Measurements from ENCODE around the gene NUP50. TPM values are rescaled to one million over a fixed set of nuclear protein-coding genes. Genes with fewer than 3 reads are reported as not detected.

NUP50 gene
- total and polyA plus RNA-seq, 2 donors (not counting 1 experiment from before 2014, with no cell fraction given), result 17.4 to 29.2 TPM

- Histone ChIP-seq H2AFZ (ENCODE audit: low read length) (no peak overlapping the region), H3K4me2 (ENCODE audit: extremely low read depth, insufficient read depth, low read length) (no peak overlapping the region), H3K4me1 (ENCODE audit: control insufficient read depth, extremely low read depth, insufficient read depth, low read length) (peaks cover 16% of the 10 kb centered on the region), H3K27me3 (ENCODE audit: control insufficient read depth, insufficient read depth, low read length) (no peaks in the 10 kb centered on the region), H3K79me2 (ENCODE audit: control insufficient read depth, insufficient read depth, low read length) (no peaks in the 10 kb centered on the region), H3K36me3 (ENCODE audit: control insufficient read depth, insufficient read depth, low read length) (peaks cover 6% of the 10 kb centered on the region), H3K9me3 (ENCODE audit: control insufficient read depth, insufficient read depth, low read depth, low read length) (no peaks in the 10 kb centered on the region), H4K20me1 (ENCODE audit: control insufficient read depth, extremely low read depth, insufficient read depth, low read length) (peaks cover 2% of the 10 kb centered on the region), H3K27ac (ENCODE audit: insufficient read depth, low read length) (no peak overlapping the region), H3K9ac (ENCODE audit: insufficient read depth, low read length) (no peak overlapping the region), H3K4me3 (replicated peaks in 1 of 4; ENCODE audit: control extremely low read depth in 1 of 4, insufficient read depth in 1 of 4, low read depth in 3 of 4, low read length in 4 of 4) (no peak overlapping the region)
- no peak for DNase-seq (ENCODE audit: low read depth in 2 of 2)
- TF ChIP-seq EZH2 (IDR thresholded peaks at IDR 0.05; ENCODE audit: low read length, missing control alignments), result no peak
- TF ChIP-seq, protein P1, sequence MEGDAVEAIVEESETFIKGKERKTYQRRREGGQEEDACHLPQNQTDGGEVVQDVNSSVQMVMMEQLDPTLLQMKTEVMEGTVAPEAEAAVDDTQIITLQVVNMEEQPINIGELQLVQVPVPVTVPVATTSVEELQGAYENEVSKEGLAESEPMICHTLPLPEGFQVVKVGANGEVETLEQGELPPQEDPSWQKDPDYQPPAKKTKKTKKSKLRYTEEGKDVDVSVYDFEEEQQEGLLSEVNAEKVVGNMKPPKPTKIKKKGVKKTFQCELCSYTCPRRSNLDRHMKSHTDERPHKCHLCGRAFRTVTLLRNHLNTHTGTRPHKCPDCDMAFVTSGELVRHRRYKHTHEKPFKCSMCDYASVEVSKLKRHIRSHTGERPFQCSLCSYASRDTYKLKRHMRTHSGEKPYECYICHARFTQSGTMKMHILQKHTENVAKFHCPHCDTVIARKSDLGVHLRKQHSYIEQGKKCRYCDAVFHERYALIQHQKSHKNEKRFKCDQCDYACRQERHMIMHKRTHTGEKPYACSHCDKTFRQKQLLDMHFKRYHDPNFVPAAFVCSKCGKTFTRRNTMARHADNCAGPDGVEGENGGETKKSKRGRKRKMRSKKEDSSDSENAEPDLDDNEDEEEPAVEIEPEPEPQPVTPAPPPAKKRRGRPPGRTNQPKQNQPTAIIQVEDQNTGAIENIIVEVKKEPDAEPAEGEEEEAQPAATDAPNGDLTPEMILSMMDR (conservative IDR thresholded peaks at IDR 0.05 in 1 of 2, IDR thresholded peaks at IDR 0.05 in 1 of 2; ENCODE audit: low read depth in 1 of 2, low read length in 2 of 2), result no peak
Measured at GRCh38 chr22:45206233-45206632, 42.5 kb downstream of the NUP50 start.

- no peak overlapping the region for H2AFZ ChIP-seq (ENCODE audit: low read length)
- H3K9me3 ChIP-seq (ENCODE audit: control insufficient read depth, insufficient read depth, low read depth, low read length), result no peaks in the 10 kb centered on the region
- H3K79me2 ChIP-seq (ENCODE audit: control insufficient read depth, insufficient read depth, low read length), result no peaks in the 10 kb centered on the region
- H3K4me1 ChIP-seq (ENCODE audit: control insufficient read depth, extremely low read depth, insufficient read depth, low read length), result peaks cover 15% of the 10 kb centered on the region
- H3K9ac ChIP-seq (ENCODE audit: insufficient read depth, low read length), result no peak overlapping the region
- no peaks in the 10 kb centered on the region for H4K20me1 ChIP-seq (ENCODE audit: control insufficient read depth, extremely low read depth, insufficient read depth, low read length)
- TF ChIP-seq EZH2 (IDR thresholded peaks at IDR 0.05; ENCODE audit: low read length, missing control alignments), result no peak
- TF ChIP-seq, protein P1 (conservative IDR thresholded peaks at IDR 0.05 in 1 of 2, IDR thresholded peaks at IDR 0.05 in 1 of 2; ENCODE audit: low read depth in 1 of 2, low read length in 2 of 2), result no peak
- DNase-seq (ENCODE audit: low read depth in 2 of 2), result no peak
- H3K27ac ChIP-seq (ENCODE audit: insufficient read depth, low read length), result no peak overlapping the region
- H3K27me3 ChIP-seq (ENCODE audit: control insufficient read depth, insufficient read depth, low read length), result no peaks in the 10 kb centered on the region
- peaks cover 6% of the 10 kb centered on the region for H3K36me3 ChIP-seq (ENCODE audit: control insufficient read depth, insufficient read depth, low read length)
- no peak overlapping the region for H3K4me2 ChIP-seq (ENCODE audit: extremely low read depth, insufficient read depth, low read length)
- no peak overlapping the region for H3K4me3 ChIP-seq (replicated peaks in 1 of 4; ENCODE audit: control extremely low read depth in 1 of 4, insufficient read depth in 1 of 4, low read depth in 3 of 4, low read length in 4 of 4)
Measured at GRCh38 chr22:45207533-45207932, 43.8 kb downstream of the NUP50 start.

DNA sequence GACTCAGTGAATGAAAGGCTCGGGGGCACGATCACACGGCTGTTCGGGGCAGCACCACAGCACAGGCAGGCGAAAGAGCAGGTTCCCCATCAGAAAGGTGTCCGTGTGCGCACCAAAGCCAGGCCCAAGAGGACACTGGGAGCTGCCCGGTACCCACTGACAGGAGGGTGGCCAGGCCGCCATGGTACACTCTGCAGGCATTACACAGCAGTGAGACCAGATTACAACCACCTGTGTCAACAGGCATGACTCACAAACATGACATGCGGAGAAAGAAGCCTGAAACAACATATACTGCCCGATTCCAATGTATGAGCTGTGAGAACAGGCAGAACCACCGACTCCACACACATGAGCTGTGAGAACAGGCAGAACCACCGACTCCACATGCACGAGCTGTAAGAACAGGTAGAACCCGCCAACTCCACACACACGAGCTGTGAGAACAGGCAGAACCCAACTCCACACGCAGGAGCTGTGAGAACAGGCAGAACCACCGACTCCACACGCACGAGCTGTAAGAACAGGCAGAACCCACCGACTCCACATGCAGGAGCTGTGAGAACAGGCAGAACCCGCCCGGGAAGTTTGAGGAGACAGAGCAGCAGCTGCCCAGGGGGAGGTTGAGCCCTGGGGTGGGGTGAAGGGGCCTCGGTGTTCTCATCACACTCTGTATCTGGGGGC is 44.4 kb downstream of the NUP50 start:
- Histone ChIP-seq H4K20me1 (ENCODE audit: control insufficient read depth, extremely low read depth, insufficient read depth, low read length) (no peaks in the 10 kb centered on the region), H3K4me1 (ENCODE audit: control insufficient read depth, extremely low read depth, insufficient read depth, low read length) (peaks cover 17% of the 10 kb centered on the region), H3K4me2 (ENCODE audit: extremely low read depth, insufficient read depth, low read length) (no peak overlapping the region), H3K27ac (ENCODE audit: insufficient read depth, low read length) (no peak overlapping the region), H2AFZ (ENCODE audit: low read length) (no peak overlapping the region), H3K36me3 (ENCODE audit: control insufficient read depth, insufficient read depth, low read length) (peaks cover 4% of the 10 kb centered on the region), H3K4me3 (replicated peaks in 1 of 4; ENCODE audit: control extremely low read depth in 1 of 4, insufficient read depth in 1 of 4, low read depth in 3 of 4, low read length in 4 of 4) (no peak overlapping the region), H3K9me3 (ENCODE audit: control insufficient read depth, insufficient read depth, low read depth, low read length) (no peaks in the 10 kb centered on the region), H3K9ac (ENCODE audit: insufficient read depth, low read length) (no peak overlapping the region), H3K27me3 (ENCODE audit: control insufficient read depth, insufficient read depth, low read length) (no peaks in the 10 kb centered on the region), H3K79me2 (ENCODE audit: control insufficient read depth, insufficient read depth, low read length) (no peaks in the 10 kb centered on the region)
- DNase-seq (ENCODE audit: low read depth in 2 of 2), result peak; percentile 65 to 79
- TF ChIP-seq, protein P1 (conservative IDR thresholded peaks at IDR 0.05 in 1 of 2, IDR thresholded peaks at IDR 0.05 in 1 of 2; ENCODE audit: low read depth in 1 of 2, low read length in 2 of 2), result no peak
- no peak for TF ChIP-seq EZH2 (IDR thresholded peaks at IDR 0.05; ENCODE audit: low read length, missing control alignments)

All from fibroblast of lung (primary cell).